H1 (cell line): ENCODE results near the gene MDFIC. TPM values are rescaled to one million over a fixed set of nuclear protein-coding genes. Genes with fewer than 3 reads are reported as not detected.

Experiments
- CTCF ChIA-PET: fragments of 300-600 bp; sonication (Branson Sonifier 250); formaldehyde crosslinking; loops from one replicate; lab custom pipeline; 2021; ENCODE audit not compliant: partially characterized antibody; lab: Charles Lee
- POLR2A ChIA-PET: fragments of 300-600 bp; sonication (Branson Sonifier 250); formaldehyde crosslinking; loops from one replicate; lab custom pipeline; 2021; ENCODE audit warnings: inconsistent platforms; ENCODE audit not compliant: partially characterized antibody; lab: Charles Lee
- DNase-seq, 2 experiments: peaks; one replicate each; pipeline versions ENCODE4 v3.0.0 to v3.0.0-alpha.2; 2010 to 2022; ENCODE audit warnings: low spot score in 2 of 2, low read depth in 1 of 2, mixed read lengths in 1 of 2
- FAIRE-seq: peaks from 2 replicates; lab custom pipeline; 2011; peaks lifted over from hg19 to GRCh38; lab: Jason Lieb, UNC
- H2AFZ ChIP-seq: 2 replicates; pipeline ENCODE4 v1.8.1; 2012; ENCODE audit warnings: low read length, inconsistent platforms
- H2AK5ac ChIP-seq: 2 replicates; pipeline ENCODE4 v1.6.1; 2013; ENCODE audit warnings: low read depth, low read length
- H2BK120ac ChIP-seq: replicated peaks from 2 replicates; pipeline ENCODE3; 2013; ENCODE audit warnings: low read depth, low read length, inconsistent platforms
- H2BK12ac ChIP-seq: 2 replicates; pipeline ENCODE4 v1.6.1; 2013; ENCODE audit warnings: low read depth, low read length
- H2BK15ac ChIP-seq: 2 replicates; pipeline ENCODE4 v1.6.1; 2013; ENCODE audit warnings: low read length
- H2BK20ac ChIP-seq: 2 replicates; pipeline ENCODE4 v1.6.1; 2013; ENCODE audit warnings: low read length
- H2BK5ac ChIP-seq: 2 replicates; pipeline ENCODE4 v1.6.1; 2013; ENCODE audit warnings: low read depth, low read length
- H3K14ac ChIP-seq: 2 replicates; pipeline ENCODE4 v1.6.1; 2013; ENCODE audit warnings: inconsistent platforms; ENCODE audit not compliant: insufficient read length
- H3K18ac ChIP-seq: 2 replicates; pipeline ENCODE4 v1.6.1; 2013; ENCODE audit warnings: low read length; ENCODE audit errors: extremely low read depth
- H3K23ac ChIP-seq: 2 replicates; pipeline ENCODE4 v1.6.1; 2013; ENCODE audit warnings: inconsistent platforms; ENCODE audit not compliant: insufficient read length
- H3K23me2 ChIP-seq: 2 replicates; pipeline ENCODE4 v1.6.1; 2013; ENCODE audit warnings: low read depth, low read length
- H3K27ac ChIP-seq: 2 replicates; pipeline ENCODE4 v1.6.1; 2011; ENCODE audit warnings: low read depth, low read length, inconsistent platforms
- H3K27me3 ChIP-seq, 4 experiments: replicated peaks in 1 of 4; 1 replicate in 1 of 4; 2 replicates in 3 of 4; pipeline versions ENCODE4 v1.6.1 to v1.8.1; 2011 to 2013; ENCODE audit warnings: low read length in 3 of 4, mild to moderate bottlenecking in 3 of 4, inconsistent platforms in 2 of 4, mixed read lengths in 2 of 4, moderate library complexity in 1 of 4; ENCODE audit not compliant: control insufficient read depth in 3 of 4, insufficient read depth in 3 of 4; ENCODE audit errors: extremely low read depth in 1 of 4
- H3K36me3 ChIP-seq, 4 experiments: 2 replicates each; pipeline versions ENCODE4 v1.6.1 to v1.8.1; 2011 to 2013; ENCODE audit warnings: mild to moderate bottlenecking in 4 of 4, low read length in 3 of 4, moderate library complexity in 2 of 4, control low read depth in 1 of 4, inconsistent platforms in 1 of 4; ENCODE audit not compliant: insufficient read depth in 4 of 4, control insufficient read depth in 2 of 4
- H3K4ac ChIP-seq: replicated peaks from 2 replicates; pipeline ENCODE3; 2013; ENCODE audit warnings: low read length, low read depth, mixed read lengths, inconsistent platforms; ENCODE audit not compliant: insufficient read length
- H3K4me1 ChIP-seq, 4 experiments: replicated peaks in 1 of 4; 1 replicate in 1 of 4; 2 replicates in 3 of 4; pipeline versions ENCODE4 v1.6.1 to v1.8.1; 2011 to 2013; ENCODE audit warnings: low read length in 3 of 4, inconsistent platforms in 2 of 4, mixed read lengths in 1 of 4; ENCODE audit not compliant: insufficient read depth in 4 of 4, control insufficient read depth in 3 of 4
- H3K4me2 ChIP-seq, 2 experiments: 2 replicates each; pipeline versions ENCODE4 v1.6.1 to v1.8.1; 2011 to 2013; ENCODE audit warnings: low read depth in 2 of 2, low read length in 2 of 2, control low read depth in 1 of 2, inconsistent platforms in 1 of 2, mild to moderate bottlenecking in 1 of 2; ENCODE audit not compliant: insufficient read depth in 1 of 2
- H3K4me3 ChIP-seq, 4 experiments: fragments of 200-600, 300-600 bp in 1 of 4; sonication (generic), shearing (Covaris generic), sonication (Bioruptor Twin) in 1 of 4; 2 replicates each; pipeline versions ENCODE4 v1.5.1 to v1.8.1; 2011 to 2016; ENCODE audit warnings: low read length in 4 of 4, low read depth in 3 of 4, control low read depth in 2 of 4, inconsistent platforms in 2 of 4, mild to moderate bottlenecking in 2 of 4, mixed read lengths in 1 of 4, moderate library complexity in 1 of 4; ENCODE audit not compliant: insufficient read depth in 2 of 4; ENCODE audit errors: extremely low read depth in 1 of 4
- H3K56ac ChIP-seq: replicated peaks from 2 replicates; pipeline ENCODE3; 2013; ENCODE audit warnings: low read depth, mild to moderate bottlenecking, mixed read lengths, low read length, inconsistent platforms; ENCODE audit not compliant: insufficient read length
- H3K79me1 ChIP-seq: 2 replicates; pipeline ENCODE4 v1.6.1; 2013; ENCODE audit warnings: low read depth, low read length, control low read depth
- H3K79me2 ChIP-seq, 2 experiments: 2 replicates each; pipeline versions ENCODE4 v1.6.1 to v1.8.1; 2012 to 2013; ENCODE audit warnings: low read length in 2 of 2, mild to moderate bottlenecking in 2 of 2, inconsistent platforms in 1 of 2; ENCODE audit not compliant: insufficient read depth in 2 of 2, control insufficient read depth in 1 of 2
- H3K9ac ChIP-seq, 4 experiments: replicated peaks in 1 of 4; 1 replicate in 1 of 4; 2 replicates in 3 of 4; pipeline versions ENCODE4 v1.6.1 to v1.8.1; 2011 to 2013; ENCODE audit warnings: low read depth in 3 of 4, low read length in 3 of 4, control low read depth in 2 of 4, mild to moderate bottlenecking in 2 of 4, moderate library complexity in 2 of 4, inconsistent platforms in 1 of 4; ENCODE audit errors: extremely low read depth in 1 of 4
- H3K9me3 ChIP-seq, 2 experiments: 2 replicates each; pipeline versions ENCODE4 v1.6.1 to v1.8.1; 2012 to 2013; ENCODE audit warnings: mild to moderate bottlenecking in 2 of 2, moderate library complexity in 2 of 2, control low read depth in 1 of 2, inconsistent platforms in 1 of 2, low read depth in 1 of 2, low read length in 1 of 2, mixed read lengths in 1 of 2; ENCODE audit not compliant: insufficient read depth in 2 of 2
- H4K20me1 ChIP-seq, 2 experiments: replicated peaks in 1 of 2; 2 replicates each; pipeline versions ENCODE3 to v1.8.1; 2011 to 2013; ENCODE audit warnings: inconsistent platforms in 2 of 2, low read length in 2 of 2, mild to moderate bottlenecking in 1 of 2; ENCODE audit not compliant: insufficient read depth in 2 of 2, control insufficient read depth in 1 of 2
- H4K5ac ChIP-seq: 2 replicates; pipeline ENCODE4 v1.6.1; 2013; ENCODE audit warnings: low read length, low read depth, mixed read lengths, inconsistent platforms; ENCODE audit not compliant: insufficient read length
- H4K8ac ChIP-seq: 2 replicates; pipeline ENCODE4 v1.8.0; 2013; ENCODE audit warnings: mild to moderate bottlenecking, moderate library complexity, low read length, inconsistent platforms; ENCODE audit not compliant: insufficient read depth; ENCODE audit errors: extremely low read depth
- H4K91ac ChIP-seq: replicated peaks from 2 replicates; pipeline ENCODE3; 2013; ENCODE audit warnings: low read length, mixed read lengths, inconsistent platforms; ENCODE audit not compliant: insufficient read length
- ASH2L ChIP-seq: fragments of 200-600, 300-600 bp; sonication (generic); IDR thresholded peaks from one replicate; pipeline ENCODE4 v1.7.1; 2017; ENCODE audit warnings: low read length
- ZNF274 ChIP-seq: IDR thresholded peaks from 2 replicates; pipeline ENCODE4 v1.7.0; 2012; ENCODE audit warnings: low read length, borderline replicate concordance; ENCODE audit errors: extremely low read depth
- polyA plus RNA-seq, 7 experiments: library from polyadenylated mRNA; depleted of rRNA in 3 of 7; stranded (reverse) in 5 of 7; unstranded in 2 of 7; fragments of >200 nt in 5 of 7; fragments of 200-250 nt in 2 of 7; gene quantifications; 1 replicate in 5 of 7; 2 replicates in 1 of 7; 4 replicates in 1 of 7; pipeline versions ENCODE4 v1.2.1 to v1.2.3, GENCODE V29; 2011 to 2013; ENCODE audit warnings: missing spikeins in 2 of 7, mixed read lengths in 2 of 7
- total RNA-seq: library from RNA; stranded (reverse); fragmentation: NEBNext Ultra II Directional; extraction: Animal tissue kit (Norgen Biotek cat#: 25700); gene quantifications from 2 replicates; pipeline ENCODE4 v1.2.1, GENCODE V29; 2021

MDFIC gene
- total and polyA plus RNA-seq, 2 of the 8 experiments (the other 6 are each of a cell fraction or from before 2014, with no cell fraction given): 2.3 to 11.4 TPM

DNA sequence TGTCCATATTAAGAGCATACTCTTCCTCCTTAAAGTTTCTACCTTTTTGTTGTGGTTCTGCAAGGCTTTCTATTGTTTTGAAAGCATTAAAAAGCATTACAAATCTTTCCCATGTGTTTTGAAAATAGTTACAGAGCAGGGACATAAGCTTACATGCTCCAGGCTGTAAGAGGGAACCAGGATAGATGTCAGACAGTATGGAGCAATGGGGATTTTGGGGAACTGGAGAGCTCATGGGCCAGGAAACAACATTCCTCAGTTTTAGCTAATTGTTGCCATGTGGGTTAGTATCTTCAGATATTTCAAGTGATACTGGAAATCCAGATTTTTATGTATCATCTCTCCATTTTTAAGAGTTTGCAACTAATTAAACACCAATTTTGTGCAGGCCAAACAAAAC, 3.5 kb downstream of the MDFIC start:
- Histone ChIP-seq H2AFZ (no peak overlapping the region), H3K23ac (no peak overlapping the region), H2BK20ac (no peak overlapping the region), H3K18ac (no peak overlapping the region), H4K91ac (no peak overlapping the region), H2BK15ac (no peak overlapping the region), H4K20me1 (no peaks in the 10 kb centered on the region), H4K8ac (no peak overlapping the region), H2BK120ac (peak overlapping the region; percentile 66), H3K4me1 (peaks cover 3 to 15% (median 5%) of the 10 kb centered on the region in 4 experiments; a peak in 6 of 7 replicates), H3K27ac (no peak overlapping the region), H3K14ac (no peak overlapping the region), H3K4ac (no peak overlapping the region), H3K79me1 (no peaks in the 10 kb centered on the region), H3K4me2 (no peak overlapping the region), H3K27me3 (peaks cover 0 to 2% (median 0%) of the 10 kb centered on the region in 4 experiments; a peak in 1 of 7 replicates), H4K5ac (no peak overlapping the region), H2BK5ac (no peak overlapping the region), H2AK5ac (no peak overlapping the region), H3K36me3 (no peaks in the 10 kb centered on the region), H3K4me3 (no peak overlapping the region), H3K23me2 (peaks cover 7% of the 10 kb centered on the region), H3K9ac (no peak overlapping the region), H3K9me3 (no peaks in the 10 kb centered on the region), H3K79me2 (no peaks in the 10 kb centered on the region), H3K56ac (no peak overlapping the region), H2BK12ac (no peak overlapping the region)
- POLR2A ChIA-PET: no interaction called here
- no peak for DNase-seq
- TF ChIP-seq ZNF274 (no peak), ASH2L (no peak)
- CTCF ChIA-PET: interaction anchor here (0.7 to 1.6 kb wide), 3 partner anchors 55 to 925 kb away, joined by 3 to 4 read pairs (median 3); no protein-coding TSS in a partner anchor
- FAIRE-seq: no peak
